CD14-positive monocyte (primary cell): ENCODE results near the gene GMDS. TPM values are rescaled to one million over a fixed set of nuclear protein-coding genes. Genes with fewer than 3 reads are reported as not detected.

Experiments
- DNase-seq, 3 donors: peaks; one replicate each; pipeline ENCODE4 v3.0.0-alpha.2; 2011 to 2022
- H2AFZ ChIP-seq: 2 replicates; pipeline ENCODE4 v1.6.0; 2012; ENCODE audit warnings: mild to moderate bottlenecking, low read depth, low read length, inconsistent platforms; ENCODE audit not compliant: insufficient read depth, poor library complexity, severe bottlenecking
- H3K27ac ChIP-seq, 2 donors: 1 replicate in 1 of 2; 2 replicates in 1 of 2; pipeline ENCODE4 v1.5.1; 2012 to 2013; ENCODE audit warnings: low read length in 2 of 2, control low read depth in 1 of 2, inconsistent platforms in 1 of 2, low read depth in 1 of 2, mild to moderate bottlenecking in 1 of 2
- H3K27me3 ChIP-seq, 2 donors: one replicate each; pipeline versions ENCODE4 v1.6.0 to v1.6.1; 2011 to 2013; ENCODE audit warnings: low read length in 2 of 2; ENCODE audit not compliant: control insufficient read depth in 2 of 2, insufficient read depth in 2 of 2
- H3K36me3 ChIP-seq, 2 donors: replicated peaks in 1 of 2; 1 replicate in 1 of 2; 2 replicates in 1 of 2; pipeline versions ENCODE4 v1.5.1 to v1.6.1; 2012 to 2013; ENCODE audit warnings: low read length in 2 of 2, control low read depth in 1 of 2, inconsistent platforms in 1 of 2, mild to moderate bottlenecking in 1 of 2; ENCODE audit not compliant: insufficient read depth in 2 of 2, control insufficient read depth in 1 of 2
- H3K4me1 ChIP-seq, 2 donors: 1 replicate in 1 of 2; 2 replicates in 1 of 2; pipeline versions ENCODE4 v1.5.1 to v1.6.1; 2012 to 2013; ENCODE audit warnings: low read length in 2 of 2, control low read depth in 1 of 2, inconsistent platforms in 1 of 2, mild to moderate bottlenecking in 1 of 2, moderate library complexity in 1 of 2; ENCODE audit not compliant: insufficient read depth in 2 of 2, control insufficient read depth in 1 of 2
- H3K4me2 ChIP-seq: replicated peaks from 2 replicates; pipeline ENCODE3; 2012; ENCODE audit warnings: low read length, moderate library complexity, mild to moderate bottlenecking; ENCODE audit not compliant: poor library complexity, severe bottlenecking; ENCODE audit errors: extremely low read depth
- H3K4me3 ChIP-seq, 3 experiments: fragments of 200-600 bp in 1 of 3; sonication (generic) in 1 of 3; replicated peaks in 1 of 3; 1 replicate in 2 of 3; 2 replicates in 1 of 3; pipeline ENCODE4 v1.5.1; 2011 to 2013; ENCODE audit warnings: low read length in 3 of 3, mild to moderate bottlenecking in 3 of 3, control low read depth in 2 of 3, low read depth in 2 of 3, inconsistent platforms in 1 of 3, moderate library complexity in 1 of 3
- H3K79me2 ChIP-seq: 2 replicates; pipeline ENCODE4 v1.6.0; 2012; ENCODE audit warnings: mild to moderate bottlenecking, control low read depth, inconsistent platforms, low read length, moderate library complexity; ENCODE audit not compliant: insufficient read depth
- H3K9ac ChIP-seq: 2 replicates; pipeline ENCODE4 v1.6.0; 2017; ENCODE audit warnings: low read length, mild to moderate bottlenecking; ENCODE audit not compliant: insufficient read depth, poor library complexity, severe bottlenecking
- H3K9me3 ChIP-seq, 2 donors: replicated peaks in 1 of 2; 1 replicate in 1 of 2; 2 replicates in 1 of 2; pipeline versions ENCODE4 v1.5.1 to v1.6.1; 2012 to 2013; ENCODE audit warnings: low read length in 2 of 2, control low read depth in 1 of 2; ENCODE audit not compliant: control insufficient read depth in 1 of 2, insufficient read depth in 1 of 2
- H4K20me1 ChIP-seq: 2 replicates; pipeline ENCODE4 v1.6.0; 2012; ENCODE audit warnings: mild to moderate bottlenecking, low read length, control low read depth, moderate library complexity; ENCODE audit not compliant: insufficient read depth
- H3K27ac Mint-ChIP-seq, 7 donors: one replicate each; pipeline ENCODE4 v1.8.0; 2020; ENCODE audit warnings: mild to moderate bottlenecking in 7 of 7, mixed read lengths in 7 of 7, moderate library complexity in 6 of 7, inconsistent platforms in 2 of 7
- H3K27me3 Mint-ChIP-seq, 3 donors: one replicate each; pipeline ENCODE4 v1.8.0; 2021 to 2022; ENCODE audit warnings: low read depth in 3 of 3, mild to moderate bottlenecking in 3 of 3, mixed read lengths in 3 of 3, moderate library complexity in 3 of 3, inconsistent platforms in 1 of 3
- H3K36me3 Mint-ChIP-seq, 2 donors: one replicate each; pipeline ENCODE4 v1.8.0; 2020; ENCODE audit warnings: mixed read lengths in 2 of 2, inconsistent platforms in 1 of 2, mild to moderate bottlenecking in 1 of 2
- H3K4me1 Mint-ChIP-seq: one replicate; pipeline ENCODE4 v1.8.0; 2020; ENCODE audit warnings: mild to moderate bottlenecking, mixed read lengths
- H3K4me3 Mint-ChIP-seq, 2 donors: one replicate each; pipeline ENCODE4 v1.8.0; 2020; ENCODE audit warnings: mild to moderate bottlenecking in 2 of 2, mixed read lengths in 2 of 2, moderate library complexity in 1 of 2
- H3K9me3 Mint-ChIP-seq, 7 donors: one replicate each; pipeline ENCODE4 v1.8.0; 2020 to 2022; ENCODE audit warnings: mixed read lengths in 7 of 7, mild to moderate bottlenecking in 6 of 7, moderate library complexity in 6 of 7, inconsistent platforms in 2 of 7
- WGBS: methylation state at CpG from one replicate; pipeline ENCODE4 v1.1.5; 2013; ENCODE audit warnings: missing lambda C conversion rate; ENCODE audit not compliant: insufficient coverage; 5-methylcytosine and 5-hydroxymethylcytosine counted together
- intact Hi-C, 2 donors: fragments of 100-400 bp; cut with micrococcal nuclease; formaldehyde crosslinking; loops; one replicate each; pipeline versions ENCODE4 v1.15.0 to v1.15.1; 2023
- polyA plus RNA-seq, 3 donors: library from polyadenylated mRNA; depleted of rRNA in 1 of 3; unstranded in 2 of 3; stranded (reverse) in 1 of 3; fragments of 300-500 nt in 2 of 3; fragments of >200 nt in 1 of 3; fragmentation: Illumina TruSeq in 2 of 3; gene quantifications; 1 replicate in 2 of 3; 2 replicates in 1 of 3; pipeline ENCODE4 v1.2.3, GENCODE V29; 2012 to 2021
- TF ChIP-seq, protein P1 (sequence below): fragments of 200-600 bp; IDR thresholded peaks from one replicate; pipeline ENCODE4 v1.8.0; 2022; ENCODE audit warnings: antibody characterized with exemption, mild to moderate bottlenecking

The GMDS gene
- polyA plus RNA-seq, 3 donors = 10.5 to 19.9 (median 17.6) TPM

GRCh38 chr6:1623769-1624057 lies 621.7 kb downstream of the GMDS start:
- Mint-ChIP-seq H3K27me3 (peaks cover 80 to 98% (median 88%) of the 10 kb centered on the region in 3 donors), H3K36me3 (peaks cover 21 to 27% of the 10 kb centered on the region in 2 donors), H3K4me3 (peak overlapping the region in 1 of 2 donors; percentile 79), H3K4me1 (peaks cover 26% of the 10 kb centered on the region), H3K27ac (peak overlapping the region in 1 of 7 donors; percentile 2), H3K9me3 (peaks cover 0 to 25% (median 5%) of the 10 kb centered on the region in 7 donors)
- DNase-seq = no peak
- Histone ChIP-seq H3K27ac (no peak overlapping the region), H3K9ac (no peak overlapping the region), H3K9me3 (peaks cover 0 to 13% of the 10 kb centered on the region in 2 donors), H2AFZ (no peak overlapping the region), H3K4me1 (peaks cover 23 to 33% of the 10 kb centered on the region in 2 donors), H3K79me2 (no peaks in the 10 kb centered on the region), H3K27me3 (peaks cover 67 to 97% of the 10 kb centered on the region in 2 donors), H3K36me3 (no peaks in the 10 kb centered on the region), H4K20me1 (peaks cover 3% of the 10 kb centered on the region), H3K4me2 (no peak overlapping the region), H3K4me3 (no peak overlapping the region)
- TF ChIP-seq, protein P1, sequence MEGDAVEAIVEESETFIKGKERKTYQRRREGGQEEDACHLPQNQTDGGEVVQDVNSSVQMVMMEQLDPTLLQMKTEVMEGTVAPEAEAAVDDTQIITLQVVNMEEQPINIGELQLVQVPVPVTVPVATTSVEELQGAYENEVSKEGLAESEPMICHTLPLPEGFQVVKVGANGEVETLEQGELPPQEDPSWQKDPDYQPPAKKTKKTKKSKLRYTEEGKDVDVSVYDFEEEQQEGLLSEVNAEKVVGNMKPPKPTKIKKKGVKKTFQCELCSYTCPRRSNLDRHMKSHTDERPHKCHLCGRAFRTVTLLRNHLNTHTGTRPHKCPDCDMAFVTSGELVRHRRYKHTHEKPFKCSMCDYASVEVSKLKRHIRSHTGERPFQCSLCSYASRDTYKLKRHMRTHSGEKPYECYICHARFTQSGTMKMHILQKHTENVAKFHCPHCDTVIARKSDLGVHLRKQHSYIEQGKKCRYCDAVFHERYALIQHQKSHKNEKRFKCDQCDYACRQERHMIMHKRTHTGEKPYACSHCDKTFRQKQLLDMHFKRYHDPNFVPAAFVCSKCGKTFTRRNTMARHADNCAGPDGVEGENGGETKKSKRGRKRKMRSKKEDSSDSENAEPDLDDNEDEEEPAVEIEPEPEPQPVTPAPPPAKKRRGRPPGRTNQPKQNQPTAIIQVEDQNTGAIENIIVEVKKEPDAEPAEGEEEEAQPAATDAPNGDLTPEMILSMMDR = no peak
- intact Hi-C loops = no loop called here
- WGBS = 98% methylated on average over 12 of the region's 12 CpGs

GRCh38 chr6:1622851-1623768 lies 622.3 kb downstream of the GMDS start:
- Histone ChIP-seq H3K4me2 (no peak overlapping the region), H3K9me3 (peaks cover 0 to 13% of the 10 kb centered on the region in 2 donors), H3K27me3 (peaks cover 62 to 99% of the 10 kb centered on the region in 2 donors), H3K4me3 (no peak overlapping the region), H3K79me2 (no peaks in the 10 kb centered on the region), H2AFZ (no peak overlapping the region), H3K4me1 (peaks cover 23 to 33% of the 10 kb centered on the region in 2 donors), H4K20me1 (peaks cover 3% of the 10 kb centered on the region), H3K36me3 (no peaks in the 10 kb centered on the region), H3K9ac (no peak overlapping the region), H3K27ac (no peak overlapping the region)
- peaks cover 82 to 98% (median 88%) of the 10 kb centered on the region in 3 donors for H3K27me3 Mint-ChIP-seq
- H3K27ac Mint-ChIP-seq = peak overlapping the region in 1 of 7 donors; percentile 2
- 93% methylated on average over 2 of the region's 8 CpGs for WGBS
- peaks cover 21 to 27% of the 10 kb centered on the region in 2 donors for H3K36me3 Mint-ChIP-seq
- intact Hi-C loops = no loop called here
- peaks cover 0 to 25% (median 5%) of the 10 kb centered on the region in 7 donors for H3K9me3 Mint-ChIP-seq
- no peak for DNase-seq
- TF ChIP-seq, protein P1 = no peak
- peak overlapping the region in 1 of 2 donors; percentile 79 for H3K4me3 Mint-ChIP-seq
- peaks cover 26% of the 10 kb centered on the region for H3K4me1 Mint-ChIP-seq
